Astrocyte (in vitro differentiated cells and primary cell): ENCODE data around the gene INSYN1.

Source experiments
- CTCF ChIP-seq: IDR thresholded peaks from 2 replicates; pipeline ENCODE4 v1.5.1; 2011; ENCODE audit warnings: low read depth, mild to moderate bottlenecking, inconsistent platforms, low read length, moderate library complexity; ENCODE audit not compliant: insufficient read depth
- EZH2 ChIP-seq: IDR thresholded peaks from 2 replicates; pipeline ENCODE4 v1.6.1; 2012; ENCODE audit warnings: mild to moderate bottlenecking, low read length, inconsistent platforms; ENCODE audit not compliant: insufficient read depth

DNA sequence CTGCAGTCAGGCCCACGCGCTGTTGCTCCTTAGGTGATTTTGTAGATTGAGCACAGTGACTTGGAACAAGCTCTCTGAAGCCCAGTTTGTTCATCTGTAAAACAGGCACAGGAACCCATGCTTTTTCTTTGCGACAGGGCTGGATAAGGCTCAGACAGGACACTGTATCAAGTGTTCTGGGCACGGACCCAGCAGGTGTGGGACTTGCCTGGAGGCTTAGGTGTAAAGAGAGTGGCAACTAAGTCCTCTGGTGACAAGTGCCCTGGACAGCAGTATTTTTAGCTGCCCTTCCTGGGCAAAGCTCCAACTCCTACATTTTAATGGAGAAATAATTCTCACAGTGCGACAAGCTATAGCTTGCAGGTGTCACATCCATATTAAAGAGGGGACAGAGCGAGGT lies 36.7 kb downstream of the INSYN1 start:
- TF ChIP-seq CTCF = no peak
- TF ChIP-seq EZH2 = no peak
